MCF 10A (cell line): Measurements from ENCODE around the gene COX7A2. TPM values are rescaled to one million over a fixed set of nuclear protein-coding genes. Genes with fewer than 3 reads are reported as not detected.

Experiments
- BruUV-seq: library from RNA; stranded (reverse); fragments of 400-500 nt; replicated peaks from 2 replicates; lab custom pipeline; 2021; lab: Mats Ljungman, UMichigan
- CTCF ChIA-PET: fragments of 300-600 bp; sonication (Branson Sonifier 250); formaldehyde crosslinking; extraction: SDS; loops from one replicate; lab custom pipeline; 2021; ENCODE audit warnings: antibody characterized with exemption, inconsistent platforms; lab: Yijun Ruan, JAX
- POLR2A ChIA-PET: fragments of 300-600, 350-650 bp; sonication (Branson Sonifier 250); formaldehyde crosslinking; extraction: SDS; loops from one replicate; lab custom pipeline; 2020; ENCODE audit warnings: antibody characterized with exemption, inconsistent platforms; lab: Yijun Ruan, JAX
- DNase-seq: peaks from one replicate; pipeline ENCODE4 v3.0.0-alpha.2; 2018; ENCODE audit not compliant: unreplicated experiment
- H3K27ac Mint-ChIP-seq: one replicate; pipeline ENCODE4 v1.8.0; 2022; ENCODE audit warnings: mild to moderate bottlenecking, low read depth, mixed read lengths; ENCODE audit not compliant: unreplicated experiment
- H3K27me3 Mint-ChIP-seq: one replicate; pipeline ENCODE4 v1.8.0; 2022; ENCODE audit warnings: mixed read lengths; ENCODE audit not compliant: insufficient read depth, unreplicated experiment
- H3K36me3 Mint-ChIP-seq: one replicate; pipeline ENCODE4 v1.8.0; 2022; ENCODE audit warnings: mild to moderate bottlenecking, moderate library complexity, mixed read lengths; ENCODE audit not compliant: insufficient read depth, unreplicated experiment
- H3K4me1 Mint-ChIP-seq: one replicate; pipeline ENCODE4 v1.8.0; 2022; ENCODE audit warnings: mixed read lengths; ENCODE audit not compliant: insufficient read depth, unreplicated experiment
- H3K4me3 Mint-ChIP-seq: one replicate; pipeline ENCODE4 v1.8.0; 2022; ENCODE audit warnings: mild to moderate bottlenecking, moderate library complexity, mixed read lengths; ENCODE audit not compliant: unreplicated experiment
- H3K9me3 Mint-ChIP-seq: one replicate; pipeline ENCODE4 v1.8.0; 2022; ENCODE audit warnings: mixed read lengths; ENCODE audit not compliant: unreplicated experiment
- intact Hi-C: fragments of 100-400 bp; cut with micrococcal nuclease; formaldehyde crosslinking; loops from 2 replicates; pipeline ENCODE4 v1.14.1; 2022
- total RNA-seq: library from RNA; stranded (reverse); gene quantifications from 2 replicates; pipeline ENCODE4 v1.2.3, GENCODE V29; 2022
- TF ChIP-seq, protein P1 (sequence below): fragments of 200-600 bp; IDR thresholded peaks from one replicate; pipeline ENCODE4 v1.8.0; 2022; ENCODE audit warnings: antibody characterized with exemption, mild to moderate bottlenecking; ENCODE audit not compliant: unreplicated experiment

Gene COX7A2
- total RNA-seq, 1 experiment from 2014 or later: 316 TPM

DNA sequence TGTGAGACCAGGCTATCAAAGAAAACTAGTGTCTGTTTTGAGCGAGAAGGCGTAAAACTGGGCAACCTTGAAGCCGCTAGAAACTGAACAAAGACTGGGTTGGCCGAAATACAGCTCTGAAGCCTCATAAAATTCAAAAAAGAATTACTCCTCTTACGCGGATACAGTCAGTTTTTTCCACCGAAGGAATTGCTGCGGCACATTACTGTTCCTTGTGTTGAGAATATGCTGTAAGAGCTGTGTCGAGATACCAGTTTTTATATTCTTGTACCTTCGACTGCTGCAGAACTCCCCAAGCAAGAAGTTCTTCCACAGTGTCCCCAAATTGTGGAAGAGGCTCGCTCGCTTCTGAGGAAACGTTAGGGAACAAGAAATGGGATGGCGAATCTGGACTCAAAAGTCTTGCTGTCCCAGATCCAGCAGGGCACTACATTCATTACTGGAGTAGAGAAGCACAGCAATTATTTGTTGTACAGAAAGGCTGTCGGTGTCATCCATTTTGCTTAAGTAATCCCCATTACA lies 523 bp upstream of the COX7A2 start:
- BruUV-seq: TSS peak; percentile 97
- Mint-ChIP-seq H3K9me3 (no peaks in the 10 kb centered on the region), H3K27me3 (no peaks in the 10 kb centered on the region), H3K27ac (peak overlapping the region; percentile 100), H3K36me3 (peaks cover 44% of the 10 kb centered on the region), H3K4me1 (peaks cover 15% of the 10 kb centered on the region), H3K4me3 (peak overlapping the region; percentile 99)
- TF ChIP-seq, protein P1, sequence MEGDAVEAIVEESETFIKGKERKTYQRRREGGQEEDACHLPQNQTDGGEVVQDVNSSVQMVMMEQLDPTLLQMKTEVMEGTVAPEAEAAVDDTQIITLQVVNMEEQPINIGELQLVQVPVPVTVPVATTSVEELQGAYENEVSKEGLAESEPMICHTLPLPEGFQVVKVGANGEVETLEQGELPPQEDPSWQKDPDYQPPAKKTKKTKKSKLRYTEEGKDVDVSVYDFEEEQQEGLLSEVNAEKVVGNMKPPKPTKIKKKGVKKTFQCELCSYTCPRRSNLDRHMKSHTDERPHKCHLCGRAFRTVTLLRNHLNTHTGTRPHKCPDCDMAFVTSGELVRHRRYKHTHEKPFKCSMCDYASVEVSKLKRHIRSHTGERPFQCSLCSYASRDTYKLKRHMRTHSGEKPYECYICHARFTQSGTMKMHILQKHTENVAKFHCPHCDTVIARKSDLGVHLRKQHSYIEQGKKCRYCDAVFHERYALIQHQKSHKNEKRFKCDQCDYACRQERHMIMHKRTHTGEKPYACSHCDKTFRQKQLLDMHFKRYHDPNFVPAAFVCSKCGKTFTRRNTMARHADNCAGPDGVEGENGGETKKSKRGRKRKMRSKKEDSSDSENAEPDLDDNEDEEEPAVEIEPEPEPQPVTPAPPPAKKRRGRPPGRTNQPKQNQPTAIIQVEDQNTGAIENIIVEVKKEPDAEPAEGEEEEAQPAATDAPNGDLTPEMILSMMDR: no peak
- intact Hi-C loops: no loop called here
- POLR2A ChIA-PET: interaction anchor here (0.6 to 4.1 kb wide), 32 partner anchors 9 to 1724 kb away, joined by 3 to 53 read pairs (median 4); partner anchors contain the start of genes COL12A1, SENP6 and TMEM30A
- no peak for DNase-seq
- CTCF ChIA-PET: interaction anchor here (0.6 to 1.4 kb wide), 9 partner anchors 14 to 284 kb away, joined by 3 to 10 read pairs (median 3); no protein-coding TSS in a partner anchor

DNA sequence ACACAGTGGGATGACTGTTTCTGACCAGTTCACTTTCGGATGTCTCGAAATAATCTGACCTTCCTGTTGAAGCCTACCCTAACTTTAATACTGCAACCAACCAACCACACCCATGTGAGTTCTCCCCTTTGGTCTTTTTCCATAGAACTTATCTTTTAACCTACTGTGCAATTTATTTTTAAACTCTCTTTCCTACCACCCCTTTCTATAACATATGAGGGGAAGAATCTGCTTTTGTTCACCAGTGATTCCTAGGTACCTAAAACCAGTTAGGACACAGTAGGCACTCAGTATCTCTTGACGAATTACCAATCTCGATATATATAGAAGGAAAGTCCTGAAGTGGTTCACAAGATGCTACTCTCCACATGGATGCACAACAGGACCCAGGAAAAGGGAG lies 7.0 kb downstream of the COX7A2 start:
- no peak overlapping the region for H3K4me3 Mint-ChIP-seq
- H3K27ac Mint-ChIP-seq: no peak overlapping the region
- no peaks in the 10 kb centered on the region for H3K9me3 Mint-ChIP-seq
- ChIA-PET POLR2A (no interaction called here), CTCF (interaction anchor here (0.9 to 2.3 kb wide), 2 partner anchors 27 to 1266 kb away, joined by 3 to 10 read pairs; no protein-coding TSS in a partner anchor)
- peaks cover 5% of the 10 kb centered on the region for H3K4me1 Mint-ChIP-seq
- H3K27me3 Mint-ChIP-seq: no peaks in the 10 kb centered on the region
- BruUV-seq: no TSS peak
- peaks cover 49% of the 10 kb centered on the region for H3K36me3 Mint-ChIP-seq
- TF ChIP-seq, protein P1: no peak
- intact Hi-C loops: no loop called here
- DNase-seq: no peak

DNA sequence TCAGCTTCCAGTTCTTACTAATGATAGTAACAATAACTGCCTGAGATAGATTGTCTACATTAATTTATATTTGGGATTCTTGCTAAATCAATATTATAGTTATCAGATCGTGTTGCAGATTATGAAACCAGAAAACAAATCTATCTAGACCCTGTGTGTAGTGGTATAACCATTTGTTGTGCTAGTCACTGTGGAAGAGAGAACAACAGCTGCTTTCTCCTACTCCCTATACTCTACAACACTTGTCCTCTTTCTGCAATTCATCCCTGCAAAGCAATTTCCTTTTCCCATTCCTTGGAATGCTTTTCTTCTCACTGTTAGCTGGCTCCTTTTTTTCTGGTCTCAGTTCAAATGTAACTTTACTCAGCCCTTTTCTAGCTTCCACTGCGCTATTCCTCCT lies 8.3 kb downstream of the COX7A2 start:
- TF ChIP-seq, protein P1: no peak
- H3K4me3 Mint-ChIP-seq: no peak overlapping the region
- no TSS peak for BruUV-seq
- no peaks in the 10 kb centered on the region for H3K27me3 Mint-ChIP-seq
- H3K9me3 Mint-ChIP-seq: no peaks in the 10 kb centered on the region
- no peak for DNase-seq
- CTCF ChIA-PET: interaction anchor here (0.5 to 2.0 kb wide), 5 partner anchors 15 to 51 kb away, joined by 3 to 8 read pairs (median 4); no protein-coding TSS in a partner anchor
- POLR2A ChIA-PET: interaction anchor here (1.0 to 4.6 kb wide), 2 partner anchors 8 to 9 kb away, joined by 3 to 23 read pairs; partner anchors contain the start of gene COX7A2
- no peaks in the 10 kb centered on the region for H3K4me1 Mint-ChIP-seq
- H3K27ac Mint-ChIP-seq: no peak overlapping the region
- peaks cover 36% of the 10 kb centered on the region for H3K36me3 Mint-ChIP-seq
- intact Hi-C loops: no loop called here

DNA sequence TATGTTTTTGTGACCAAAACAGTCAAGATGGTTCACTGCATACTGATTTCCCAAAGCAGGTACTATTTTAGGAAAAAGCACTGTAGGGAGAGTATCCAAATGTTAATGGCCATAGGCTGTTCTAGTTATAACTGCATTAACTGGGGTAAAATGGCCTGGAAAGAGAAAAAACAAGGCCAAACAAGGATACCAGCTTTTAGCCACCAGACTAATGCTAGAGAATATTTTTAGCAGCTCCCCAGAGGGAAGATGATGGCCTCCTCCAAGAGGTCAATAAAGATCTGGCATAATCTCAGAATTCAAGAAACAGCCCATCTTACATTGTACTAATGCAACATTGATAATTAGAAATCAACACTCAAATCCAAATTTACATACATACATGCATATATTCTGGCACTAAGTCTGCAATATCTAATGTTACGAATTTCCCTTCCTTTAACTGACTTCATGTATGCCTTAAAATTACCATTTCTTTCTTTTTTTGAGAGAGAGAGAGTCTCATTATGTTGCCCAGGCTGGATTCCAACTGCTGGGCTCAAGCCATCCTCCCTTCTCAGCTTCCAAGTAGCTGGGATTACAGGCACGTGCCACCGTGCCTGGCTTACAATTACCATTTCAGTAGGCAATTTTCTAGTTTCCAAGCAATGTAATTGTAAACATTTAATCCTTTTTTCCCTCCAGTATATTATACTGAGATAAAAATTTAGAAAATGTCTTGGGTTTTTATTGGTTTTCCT lies 9.3 kb downstream of the COX7A2 start:
- POLR2A ChIA-PET: interaction anchor here (4.6 kb wide), 1 partner anchor 9 kb away, joined by 23 read pairs; the partner anchor contains the start of gene COX7A2
- Mint-ChIP-seq H3K4me3 (no peak overlapping the region), H3K27me3 (no peaks in the 10 kb centered on the region), H3K36me3 (peaks cover 29% of the 10 kb centered on the region), H3K27ac (no peak overlapping the region), H3K9me3 (no peaks in the 10 kb centered on the region), H3K4me1 (no peaks in the 10 kb centered on the region)
- intact Hi-C loops: no loop called here
- no peak for DNase-seq
- BruUV-seq: no TSS peak
- CTCF ChIA-PET: interaction anchor here (0.8 to 2.0 kb wide), 3 partner anchors 23 to 32 kb away, joined by 4 to 8 read pairs (median 7); no protein-coding TSS in a partner anchor
- TF ChIP-seq, protein P1: no peak
